Stomach (tissue), 9 donors: ENCODE measurements around the gene UBQLN3. TPM values are rescaled to one million over a fixed set of nuclear protein-coding genes. Genes with fewer than 3 reads are reported as not detected.

Experiments
- DNase-seq, 2 donors: peaks; one replicate each; pipeline versions ENCODE4 v3.0.0 to v3.0.0-alpha.2; 2013 to 2019
- H3K27ac ChIP-seq, 5 donors: fragments of 200-600 bp in 4 of 5; sonication (generic) in 4 of 5; one replicate each; pipeline ENCODE4 v1.5.1; 2013 to 2019; ENCODE audit warnings: mild to moderate bottlenecking in 1 of 5, moderate library complexity in 1 of 5
- H3K27me3 ChIP-seq, 3 donors: fragments of 200-600 bp; sonication (generic); one replicate each; pipeline ENCODE4 v1.5.1; 2017 to 2019; ENCODE audit warnings: mixed run types in 1 of 3
- H3K36me3 ChIP-seq, 4 donors: fragments of 200-600 bp; sonication (generic); 1 replicate in 3 of 4; 2 replicates in 1 of 4; pipeline ENCODE4 v1.5.1; 2016 to 2019
- H3K4me1 ChIP-seq, 4 donors: fragments of 200-600 bp; sonication (generic); one replicate each; pipeline ENCODE4 v1.5.1; 2016 to 2019
- H3K4me3 ChIP-seq, 4 donors: fragments of 200-600 bp; sonication (generic) in 3 of 4; one replicate each; pipeline ENCODE4 v1.5.1; 2016 to 2019; ENCODE audit warnings: mild to moderate bottlenecking in 1 of 4
- H3K9me3 ChIP-seq, 4 donors: fragments of 200-600 bp; sonication (generic); one replicate each; pipeline ENCODE4 v1.5.1; 2016 to 2019
- EP300 ChIP-seq: sonication (generic); formaldehyde crosslinking; IDR thresholded peaks from one replicate; pipeline ENCODE4 v1.6.1; 2017; ENCODE audit warnings: antibody characterized with exemption
- POLR2A ChIP-seq, 4 donors: fragments of 450-650 bp; IDR thresholded peaks; one replicate each; pipeline ENCODE4 v1.6.1; 2016; ENCODE audit warnings: antibody characterized with exemption in 4 of 4, control low read depth in 2 of 4, mild to moderate bottlenecking in 1 of 4, moderate library complexity in 1 of 4
- POLR2AphosphoS5 ChIP-seq, 3 donors: sonication (generic); formaldehyde crosslinking; IDR thresholded peaks; one replicate each; pipeline ENCODE4 v1.6.1; 2016; ENCODE audit warnings: antibody characterized with exemption in 3 of 3
- WGBS, 5 donors: extraction: QIAGEN DNeasy Blood & Tissue Kit in 3 of 5; methylation state at CpG; one replicate each; pipeline versions ENCODE4 v1.1.5 to v1.1.7; 2013 to 2018; 5-methylcytosine and 5-hydroxymethylcytosine counted together
- intact Hi-C: fragments of 100-400 bp; cut with DNase I; formaldehyde crosslinking; loops from one replicate; pipeline ENCODE4 v1.15.1; 2023; ENCODE audit warnings: low total_unique reads
- polyA plus RNA-seq, 3 donors: library from polyadenylated mRNA; stranded (reverse); fragments of 200-250 nt; gene quantifications; one replicate each; pipeline ENCODE4 v1.2.3, GENCODE V29; 2013
- total RNA-seq, 5 donors: library from RNA; depleted of rRNA; stranded (reverse); fragments of >200 nt; gene quantifications; one replicate each; pipeline versions ENCODE4 v1.1.0 to v1.2.3, GENCODE V29; 2014 to 2016
- TF ChIP-seq, protein P1 (sequence below), 7 experiments: fragments of 450-650 bp in 4 of 7; fragments of 200-600 bp in 3 of 7; sonication (generic) in 3 of 7; IDR thresholded peaks; one replicate each; pipeline ENCODE4 v1.5.1; 2016 to 2019; ENCODE audit warnings: antibody characterized with exemption in 7 of 7, control low read depth in 2 of 7, mild to moderate bottlenecking in 1 of 7
- donor health status: healthy with polysubstance abuse.
- donor health status: Bipolar disorder and iron deficiency.
- donor health status: healthy.

The UBQLN3 gene
- total and polyA plus RNA-seq, 8 donors = 1.1 TPM; not detected in 7

DNA sequence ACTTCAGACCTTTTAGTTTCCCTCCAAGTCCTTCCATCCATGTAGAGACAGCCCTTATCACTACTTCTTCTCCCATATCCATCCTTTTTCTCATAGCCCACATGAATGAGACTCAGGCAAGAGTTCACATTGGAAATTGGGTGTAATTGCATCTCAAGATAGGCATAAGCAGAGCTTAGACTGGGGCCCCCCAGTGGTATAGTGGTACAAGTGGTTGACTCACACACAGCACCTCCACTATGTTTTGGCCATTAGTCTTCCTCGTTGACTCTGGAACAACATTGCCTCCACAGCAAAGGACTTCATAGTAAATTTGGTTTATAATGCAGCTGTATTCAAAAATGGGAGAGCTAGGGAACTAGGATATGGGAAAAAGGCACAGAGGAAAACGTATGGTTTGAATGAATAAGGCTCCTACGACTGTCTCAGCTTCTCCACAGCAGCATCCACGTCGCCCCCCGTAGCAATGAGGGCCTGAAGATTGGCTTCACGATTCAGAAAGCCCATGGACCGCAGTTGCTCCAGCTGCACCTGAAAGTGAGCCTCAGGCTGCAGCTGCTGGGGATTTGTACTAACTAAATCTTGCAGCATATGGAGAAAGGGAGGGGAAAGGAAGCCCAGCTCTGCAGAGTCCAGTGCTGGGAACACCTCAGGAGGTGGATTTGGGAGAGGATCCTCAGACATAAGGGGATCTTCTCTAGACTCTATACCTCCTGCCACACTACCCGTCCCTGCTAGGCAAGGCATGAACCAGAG, 2.4 kb downstream of the UBQLN3 start:
- H3K27ac ChIP-seq = no peak overlapping the region
- H3K4me3 ChIP-seq = no peak overlapping the region
- intact Hi-C loops = no loop called here
- no peak for DNase-seq
- no peaks in the 10 kb centered on the region for H3K9me3 ChIP-seq
- H3K4me1 ChIP-seq = no peaks in the 10 kb centered on the region
- TF ChIP-seq, protein P1, sequence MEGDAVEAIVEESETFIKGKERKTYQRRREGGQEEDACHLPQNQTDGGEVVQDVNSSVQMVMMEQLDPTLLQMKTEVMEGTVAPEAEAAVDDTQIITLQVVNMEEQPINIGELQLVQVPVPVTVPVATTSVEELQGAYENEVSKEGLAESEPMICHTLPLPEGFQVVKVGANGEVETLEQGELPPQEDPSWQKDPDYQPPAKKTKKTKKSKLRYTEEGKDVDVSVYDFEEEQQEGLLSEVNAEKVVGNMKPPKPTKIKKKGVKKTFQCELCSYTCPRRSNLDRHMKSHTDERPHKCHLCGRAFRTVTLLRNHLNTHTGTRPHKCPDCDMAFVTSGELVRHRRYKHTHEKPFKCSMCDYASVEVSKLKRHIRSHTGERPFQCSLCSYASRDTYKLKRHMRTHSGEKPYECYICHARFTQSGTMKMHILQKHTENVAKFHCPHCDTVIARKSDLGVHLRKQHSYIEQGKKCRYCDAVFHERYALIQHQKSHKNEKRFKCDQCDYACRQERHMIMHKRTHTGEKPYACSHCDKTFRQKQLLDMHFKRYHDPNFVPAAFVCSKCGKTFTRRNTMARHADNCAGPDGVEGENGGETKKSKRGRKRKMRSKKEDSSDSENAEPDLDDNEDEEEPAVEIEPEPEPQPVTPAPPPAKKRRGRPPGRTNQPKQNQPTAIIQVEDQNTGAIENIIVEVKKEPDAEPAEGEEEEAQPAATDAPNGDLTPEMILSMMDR (IDR thresholded peaks at IDR 0.05) = no peak
- TF ChIP-seq EP300 (no peak), POLR2A (IDR thresholded peaks at IDR 0.05) (no peak), POLR2AphosphoS5 (IDR thresholded peaks at IDR 0.05) (no peak)
- no peaks in the 10 kb centered on the region for H3K36me3 ChIP-seq
- no peaks in the 10 kb centered on the region for H3K27me3 ChIP-seq
- 76 to 89% (median 82%) methylated on average over 9 of the region's 9 CpGs for WGBS, 5 donors

DNA sequence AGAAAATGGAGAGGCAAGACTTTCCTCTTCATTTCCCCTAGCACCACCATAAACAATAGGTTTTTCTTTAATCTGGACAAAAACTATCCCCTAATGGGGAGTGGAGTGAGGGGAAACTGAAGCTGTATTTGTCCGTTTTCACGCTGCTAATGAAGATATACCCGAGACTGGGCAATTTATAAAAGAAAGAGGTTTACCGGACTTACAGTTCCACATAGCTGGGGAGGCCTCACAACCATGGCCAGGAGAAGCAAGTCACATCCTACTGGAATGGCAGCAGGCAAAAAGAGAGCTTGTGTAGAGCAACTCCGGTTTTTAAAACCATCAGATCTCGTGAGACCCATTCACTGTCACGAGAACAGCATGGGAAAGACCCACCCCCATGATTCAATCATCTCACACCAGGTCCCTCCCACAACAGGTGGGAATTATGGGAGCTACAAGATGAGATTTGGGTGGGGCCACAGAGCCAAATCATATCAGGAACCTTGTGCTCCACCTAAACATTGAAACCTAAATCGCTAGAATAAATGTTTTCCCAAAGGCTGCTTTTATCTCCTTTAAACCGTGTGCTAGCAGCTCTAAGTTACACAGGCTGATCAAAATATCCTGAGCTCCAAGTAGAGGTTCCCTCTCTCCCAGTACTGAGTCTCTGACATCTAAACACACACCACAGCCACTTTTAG, 4.3 kb downstream of the UBQLN3 start:
- no peaks in the 10 kb centered on the region for H3K4me1 ChIP-seq
- intact Hi-C loops = no loop called here
- TF ChIP-seq, protein P1 (IDR thresholded peaks at IDR 0.05) = no peak
- TF ChIP-seq POLR2A (IDR thresholded peaks at IDR 0.05) (no peak), POLR2AphosphoS5 (IDR thresholded peaks at IDR 0.05) (no peak), EP300 (no peak)
- H3K27ac ChIP-seq = no peak overlapping the region
- no peaks in the 10 kb centered on the region for H3K36me3 ChIP-seq
- H3K27me3 ChIP-seq = no peaks in the 10 kb centered on the region
- no peak for DNase-seq
- no peak overlapping the region for H3K4me3 ChIP-seq
- no peaks in the 10 kb centered on the region for H3K9me3 ChIP-seq
- 83 to 87% (median 85%) methylated on average over 9 of the region's 9 CpGs for WGBS, 5 donors

DNA sequence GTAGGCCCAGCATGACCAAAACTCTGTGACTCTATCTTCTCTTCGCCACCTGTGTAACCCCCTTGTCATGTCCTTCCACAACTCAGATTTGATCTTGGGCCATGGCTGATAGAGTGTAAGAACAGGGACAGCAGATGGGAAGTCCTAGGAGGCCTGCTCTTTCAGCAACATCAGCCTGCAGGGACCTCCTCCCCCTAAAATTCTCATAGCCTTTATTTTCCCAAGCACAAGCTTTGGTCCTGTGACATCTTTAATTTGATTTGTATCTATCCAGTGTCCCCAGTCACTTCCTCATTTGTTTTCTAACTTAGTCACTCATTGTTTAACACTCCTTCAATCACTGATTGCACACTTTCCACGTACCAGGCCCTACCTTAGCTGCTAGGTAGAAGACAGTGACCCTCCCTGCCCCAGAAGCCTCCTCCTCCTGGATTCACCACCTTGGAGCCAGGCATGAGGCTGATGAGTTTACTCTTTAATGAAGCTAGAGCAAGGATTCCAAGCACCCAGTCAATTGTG, 5.3 kb downstream of the UBQLN3 start:
- H3K4me3 ChIP-seq = no peak overlapping the region
- H3K4me1 ChIP-seq = no peaks in the 10 kb centered on the region
- H3K27ac ChIP-seq = no peak overlapping the region
- H3K27me3 ChIP-seq = no peaks in the 10 kb centered on the region
- TF ChIP-seq POLR2AphosphoS5 (IDR thresholded peaks at IDR 0.05) (no peak), POLR2A (IDR thresholded peaks at IDR 0.05) (no peak), EP300 (no peak)
- TF ChIP-seq, protein P1 (IDR thresholded peaks at IDR 0.05) = no peak
- H3K36me3 ChIP-seq = no peaks in the 10 kb centered on the region
- intact Hi-C loops = no loop called here
- 61 to 75% (median 65%) methylated on average over 2 of the region's 2 CpGs for WGBS, 5 donors
- H3K9me3 ChIP-seq = no peaks in the 10 kb centered on the region
- DNase-seq = no peak

GRCh38 chr11:5500393-5500801, 9.4 kb downstream of the UBQLN3 start:
- H3K36me3 ChIP-seq = no peaks in the 10 kb centered on the region
- H3K9me3 ChIP-seq = no peaks in the 10 kb centered on the region
- no peaks in the 10 kb centered on the region for H3K4me1 ChIP-seq
- H3K27ac ChIP-seq = no peak overlapping the region
- H3K4me3 ChIP-seq = no peak overlapping the region
- intact Hi-C loops = no loop called here
- H3K27me3 ChIP-seq = no peaks in the 10 kb centered on the region
- TF ChIP-seq POLR2A (IDR thresholded peaks at IDR 0.05) = no peak
- TF ChIP-seq, protein P1 (IDR thresholded peaks at IDR 0.05) = no peak
- no peak for TF ChIP-seq EP300
- TF ChIP-seq POLR2AphosphoS5 (IDR thresholded peaks at IDR 0.05) = no peak
- no peak for DNase-seq
- WGBS, 5 donors = 75 to 86% (median 84%) methylated on average over 6 of the region's 6 CpGs
